ENCODE results near the gene FAM118B.

Gene FAM118B

GRCh38 chr11:126189109-126189929, 22.3 kb upstream of the FAM118B start:
- Histone ChIP-seq H3K4me1 (ENCODE audit: control insufficient read depth in 1 of 2, insufficient read depth in 1 of 2, low read depth in 1 of 2, low read length in 1 of 2) (no peaks in the 10 kb centered on the region), H3K27me3 (no peaks in the 10 kb centered on the region), H3K27ac (no peak overlapping the region), H3K36me3 (peaks cover 24% of the 10 kb centered on the region), H3K4me3 (ENCODE audit: low read depth in 1 of 2, low read length in 1 of 2) (no peak overlapping the region), H3K9me3 (no peaks in the 10 kb centered on the region)
- TF ChIP-seq, protein P1, sequence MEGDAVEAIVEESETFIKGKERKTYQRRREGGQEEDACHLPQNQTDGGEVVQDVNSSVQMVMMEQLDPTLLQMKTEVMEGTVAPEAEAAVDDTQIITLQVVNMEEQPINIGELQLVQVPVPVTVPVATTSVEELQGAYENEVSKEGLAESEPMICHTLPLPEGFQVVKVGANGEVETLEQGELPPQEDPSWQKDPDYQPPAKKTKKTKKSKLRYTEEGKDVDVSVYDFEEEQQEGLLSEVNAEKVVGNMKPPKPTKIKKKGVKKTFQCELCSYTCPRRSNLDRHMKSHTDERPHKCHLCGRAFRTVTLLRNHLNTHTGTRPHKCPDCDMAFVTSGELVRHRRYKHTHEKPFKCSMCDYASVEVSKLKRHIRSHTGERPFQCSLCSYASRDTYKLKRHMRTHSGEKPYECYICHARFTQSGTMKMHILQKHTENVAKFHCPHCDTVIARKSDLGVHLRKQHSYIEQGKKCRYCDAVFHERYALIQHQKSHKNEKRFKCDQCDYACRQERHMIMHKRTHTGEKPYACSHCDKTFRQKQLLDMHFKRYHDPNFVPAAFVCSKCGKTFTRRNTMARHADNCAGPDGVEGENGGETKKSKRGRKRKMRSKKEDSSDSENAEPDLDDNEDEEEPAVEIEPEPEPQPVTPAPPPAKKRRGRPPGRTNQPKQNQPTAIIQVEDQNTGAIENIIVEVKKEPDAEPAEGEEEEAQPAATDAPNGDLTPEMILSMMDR (IDR thresholded peaks at IDR 0.05), result no peak

- Histone ChIP-seq H3K4me3 (ENCODE audit: low read depth in 1 of 2, low read length in 1 of 2) (no peak overlapping the region), H3K27me3 (no peaks in the 10 kb centered on the region), H3K4me1 (ENCODE audit: control insufficient read depth in 1 of 2, insufficient read depth in 1 of 2, low read depth in 1 of 2, low read length in 1 of 2) (no peaks in the 10 kb centered on the region), H3K36me3 (peaks cover 24% of the 10 kb centered on the region), H3K27ac (no peak overlapping the region), H3K9me3 (no peaks in the 10 kb centered on the region)
- TF ChIP-seq, protein P1 (IDR thresholded peaks at IDR 0.05), result no peak
These were observed 20.8 kb upstream of the FAM118B start for GRCh38 chr11:126190792-126191191.

DNA sequence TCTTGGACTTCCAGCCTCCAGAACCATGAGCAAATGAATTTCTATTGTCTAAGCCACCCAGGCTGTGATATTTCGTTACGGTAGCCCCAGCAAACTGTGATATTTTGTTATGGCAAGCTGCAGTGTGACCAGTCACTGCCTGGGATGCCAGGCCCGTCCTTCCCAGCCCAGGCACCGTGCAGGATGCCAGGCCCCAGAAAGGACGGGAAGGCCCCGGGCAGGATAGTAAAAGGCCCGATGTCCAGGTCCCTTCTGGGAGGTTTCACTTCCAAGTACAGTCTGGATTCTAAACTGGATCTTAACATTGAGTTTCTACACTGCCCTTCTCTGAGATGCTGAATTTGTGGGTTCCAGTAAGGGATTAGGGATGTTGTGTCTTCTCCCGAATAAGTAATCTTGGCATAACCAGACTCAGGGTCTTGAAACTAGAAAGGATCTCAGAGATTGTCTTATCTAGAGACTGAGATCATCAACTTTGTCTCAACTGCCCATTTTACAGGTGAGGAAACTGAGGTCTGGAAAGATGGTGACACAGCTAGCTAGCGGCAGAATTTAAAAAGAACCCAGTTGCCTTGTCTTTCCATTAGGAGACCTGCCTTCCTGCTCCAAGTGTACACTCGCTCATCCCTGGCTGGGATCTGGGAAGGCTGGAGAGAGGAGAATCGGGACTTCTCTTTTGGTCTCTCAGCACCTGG, 20.1 kb upstream of the FAM118B start:
- no peaks in the 10 kb centered on the region for H3K4me1 ChIP-seq (ENCODE audit: control insufficient read depth in 1 of 2, insufficient read depth in 1 of 2, low read depth in 1 of 2, low read length in 1 of 2)
- no peaks in the 10 kb centered on the region for H3K9me3 ChIP-seq
- peaks cover 30% of the 10 kb centered on the region for H3K36me3 ChIP-seq
- TF ChIP-seq, protein P1 (IDR thresholded peaks at IDR 0.05), result no peak
- no peak overlapping the region for H3K4me3 ChIP-seq (ENCODE audit: low read depth in 1 of 2, low read length in 1 of 2)
- no peak overlapping the region for H3K27ac ChIP-seq
- H3K27me3 ChIP-seq, result no peaks in the 10 kb centered on the region

DNA sequence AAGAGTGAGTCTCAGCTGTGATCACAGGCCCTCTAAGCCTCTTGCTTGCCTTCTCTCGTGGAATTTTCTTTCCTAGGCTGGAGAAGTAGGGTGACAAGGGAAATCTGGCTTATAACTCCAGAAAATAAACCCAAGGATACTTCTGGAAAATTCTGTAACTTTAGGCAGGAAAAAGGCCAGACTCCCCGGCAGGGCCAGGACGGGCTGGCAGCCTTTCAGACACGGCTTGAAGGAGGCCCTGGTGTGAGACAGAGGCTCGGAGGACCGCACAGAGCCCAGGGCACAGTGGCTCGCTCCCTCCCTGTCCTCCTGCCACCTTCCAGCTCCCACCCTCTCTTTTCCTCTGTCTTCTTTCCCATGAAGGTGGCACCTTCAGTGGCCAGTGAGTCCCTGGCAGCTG, 19.2 kb upstream of the FAM118B start:
- Histone ChIP-seq H3K27me3 (no peaks in the 10 kb centered on the region), H3K36me3 (peaks cover 33% of the 10 kb centered on the region)
- TF ChIP-seq, protein P1 (IDR thresholded peaks at IDR 0.05), result no peak

DNA sequence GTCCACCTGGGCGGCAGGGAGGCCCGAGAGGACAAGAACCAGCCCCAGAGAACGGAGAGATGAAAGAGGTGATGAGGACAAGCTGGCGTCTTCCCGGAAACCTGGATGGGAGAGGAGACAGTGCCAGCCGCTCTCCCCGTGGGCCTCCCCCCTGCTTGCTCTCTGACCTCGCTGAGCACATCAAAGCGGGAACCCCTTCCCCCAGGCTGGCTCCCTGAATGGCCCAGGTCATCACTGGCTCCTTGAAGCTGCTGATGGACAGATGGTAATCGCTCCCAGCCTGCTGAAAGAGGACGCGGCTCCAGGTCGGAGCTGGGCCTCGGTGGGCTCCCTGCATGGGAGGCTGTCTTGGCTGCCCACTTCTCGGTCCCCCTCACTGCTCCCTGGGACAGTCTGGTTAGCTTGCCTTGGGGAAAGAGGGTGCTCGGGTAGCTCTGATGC, 18.5 kb upstream of the FAM118B start:
- no peaks in the 10 kb centered on the region for H3K4me1 ChIP-seq (ENCODE audit: control insufficient read depth in 1 of 2, insufficient read depth in 1 of 2, low read depth in 1 of 2, low read length in 1 of 2)
- H3K36me3 ChIP-seq, result peaks cover 40% of the 10 kb centered on the region
- TF ChIP-seq, protein P1 (IDR thresholded peaks at IDR 0.05), result no peak
- no peak overlapping the region for H3K27ac ChIP-seq
- no peak overlapping the region for H3K4me3 ChIP-seq (ENCODE audit: low read depth in 1 of 2, low read length in 1 of 2)
- no peaks in the 10 kb centered on the region for H3K27me3 ChIP-seq
- H3K9me3 ChIP-seq, result no peaks in the 10 kb centered on the region

More for the DNA sequence above, 19.2 kb upstream of the FAM118B start:
- no peaks in the 10 kb centered on the region for H3K4me1 ChIP-seq (ENCODE audit: control insufficient read depth in 1 of 2, insufficient read depth in 1 of 2, low read depth in 1 of 2, low read length in 1 of 2)
- H3K9me3 ChIP-seq, result no peaks in the 10 kb centered on the region
- H3K27ac ChIP-seq, result no peak overlapping the region
- H3K4me3 ChIP-seq (ENCODE audit: low read depth in 1 of 2, low read length in 1 of 2), result no peak overlapping the region
